RKO (cell line): ENCODE data around the gene ANAPC2.

Experiments
- DNase-seq: peaks from one replicate; pipeline ENCODE4 v3.0.0-alpha.2; 2016; ENCODE audit warnings: low spot score

Gene ANAPC2, protein sequence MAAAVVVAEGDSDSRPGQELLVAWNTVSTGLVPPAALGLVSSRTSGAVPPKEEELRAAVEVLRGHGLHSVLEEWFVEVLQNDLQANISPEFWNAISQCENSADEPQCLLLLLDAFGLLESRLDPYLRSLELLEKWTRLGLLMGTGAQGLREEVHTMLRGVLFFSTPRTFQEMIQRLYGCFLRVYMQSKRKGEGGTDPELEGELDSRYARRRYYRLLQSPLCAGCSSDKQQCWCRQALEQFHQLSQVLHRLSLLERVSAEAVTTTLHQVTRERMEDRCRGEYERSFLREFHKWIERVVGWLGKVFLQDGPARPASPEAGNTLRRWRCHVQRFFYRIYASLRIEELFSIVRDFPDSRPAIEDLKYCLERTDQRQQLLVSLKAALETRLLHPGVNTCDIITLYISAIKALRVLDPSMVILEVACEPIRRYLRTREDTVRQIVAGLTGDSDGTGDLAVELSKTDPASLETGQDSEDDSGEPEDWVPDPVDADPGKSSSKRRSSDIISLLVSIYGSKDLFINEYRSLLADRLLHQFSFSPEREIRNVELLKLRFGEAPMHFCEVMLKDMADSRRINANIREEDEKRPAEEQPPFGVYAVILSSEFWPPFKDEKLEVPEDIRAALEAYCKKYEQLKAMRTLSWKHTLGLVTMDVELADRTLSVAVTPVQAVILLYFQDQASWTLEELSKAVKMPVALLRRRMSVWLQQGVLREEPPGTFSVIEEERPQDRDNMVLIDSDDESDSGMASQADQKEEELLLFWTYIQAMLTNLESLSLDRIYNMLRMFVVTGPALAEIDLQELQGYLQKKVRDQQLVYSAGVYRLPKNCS

DNA sequence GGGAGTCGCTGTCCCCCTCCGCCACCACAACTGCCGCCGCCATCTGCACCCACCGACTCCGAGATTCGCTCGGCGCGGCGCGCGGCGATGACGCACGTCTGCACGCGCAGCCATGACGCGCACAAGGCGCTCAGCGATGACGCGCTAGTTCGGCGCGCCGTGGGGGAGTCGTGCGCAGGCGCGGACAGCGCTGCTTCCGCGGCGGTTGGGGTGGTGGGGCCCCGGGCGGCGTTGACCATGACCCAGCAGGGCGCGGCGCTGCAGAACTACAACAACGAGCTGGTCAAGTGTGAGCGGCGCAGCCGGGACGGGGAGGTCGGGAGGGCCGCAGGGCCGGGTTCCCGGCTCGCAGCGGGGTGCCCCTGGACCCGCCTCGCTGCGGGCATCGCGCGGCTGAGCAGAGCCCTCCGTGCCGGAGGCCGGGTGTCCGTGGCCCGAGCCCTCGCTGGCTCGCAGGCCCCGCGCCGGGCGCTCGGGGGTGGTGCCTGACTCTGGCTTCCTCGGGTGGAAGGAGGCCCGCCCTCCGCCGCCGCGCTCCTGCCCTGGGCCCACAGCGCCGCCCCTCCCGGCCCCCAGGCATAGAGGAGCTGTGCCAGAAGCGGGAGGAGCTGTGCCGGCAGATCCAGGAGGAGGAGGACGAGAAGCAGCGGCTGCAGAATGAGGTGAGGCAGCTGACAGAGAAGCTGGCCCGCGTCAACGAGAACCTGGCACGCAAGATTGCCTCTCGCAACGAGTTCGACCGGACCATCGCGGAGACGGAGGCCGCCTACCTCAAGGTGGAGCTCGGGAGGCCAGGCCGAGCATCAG, at the start of gene ANAPC2, which contains the start of gene SSNA1:
TSS of gene ANAPC2 (minus strand) at position 71 of the 807 bp plus-strand sequence. CDS start at position 43, 28 bp downstream.
TSS of gene SSNA1 (plus strand) at position 187 of the 807 bp plus-strand sequence. CDS start at position 238, 51 bp downstream.
- peak; percentile 98 for DNase-seq

DNA sequence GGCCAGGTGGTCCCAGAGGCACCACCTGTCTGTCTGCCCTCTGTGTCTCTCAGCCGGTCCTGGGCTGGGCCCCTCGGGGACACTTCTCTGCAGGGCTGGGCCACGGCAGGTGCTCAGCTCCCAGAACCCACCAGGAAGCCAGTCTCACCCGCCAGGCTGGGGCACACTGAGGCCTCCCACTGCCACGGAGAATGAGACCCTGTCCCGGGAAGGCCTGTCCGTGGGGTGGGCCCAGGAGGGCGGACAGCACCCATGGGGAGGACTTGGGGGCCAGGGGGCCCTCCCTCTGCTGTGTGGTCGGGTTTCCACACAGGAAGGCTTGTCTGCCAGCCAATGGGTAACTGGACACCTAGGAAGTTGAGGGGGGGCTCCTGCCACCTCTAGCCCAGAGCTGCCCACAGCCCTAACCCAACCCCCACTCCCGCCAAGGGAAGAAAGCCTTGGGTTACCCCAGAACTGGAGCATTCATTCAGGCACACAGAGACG, 48.6 kb upstream of the ANAPC2 start:
- DNase-seq, result no peak

DNA sequence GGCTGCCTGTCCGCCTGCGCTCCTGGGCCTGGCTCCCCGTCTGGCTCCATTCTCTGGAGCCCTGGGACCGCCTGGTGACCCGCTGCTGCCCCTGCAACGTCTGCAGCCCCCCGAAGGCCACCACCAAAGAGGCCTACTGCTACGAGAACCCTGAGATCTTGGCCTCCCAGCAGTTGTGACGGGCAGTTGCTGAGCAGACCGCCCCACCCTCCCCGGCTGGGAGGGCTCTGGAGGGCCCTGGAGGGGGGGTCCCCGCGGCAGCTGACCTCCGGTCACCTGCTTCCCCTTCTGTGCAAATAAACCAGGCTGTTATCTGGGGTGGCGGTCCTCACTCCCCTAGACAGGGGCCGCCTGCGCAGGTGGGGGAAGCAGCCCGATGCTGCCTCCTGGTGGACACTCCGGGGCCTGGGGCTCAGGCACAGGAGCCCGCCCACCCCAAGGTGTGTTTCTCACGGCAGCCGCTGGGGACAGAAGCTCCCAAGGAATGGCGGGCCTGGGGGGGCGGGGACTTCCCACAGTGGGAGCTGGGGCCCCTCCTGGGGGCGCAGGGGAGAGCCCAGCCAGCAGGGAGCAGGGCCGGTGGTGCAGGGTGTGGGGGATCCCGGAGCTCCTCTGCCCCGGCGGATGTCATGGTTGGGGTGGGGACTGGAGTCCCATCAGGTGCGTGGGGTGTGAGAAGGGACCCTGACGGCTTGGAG, 48.0 kb upstream of the ANAPC2 start:
- peak; percentile 90 for DNase-seq

DNA sequence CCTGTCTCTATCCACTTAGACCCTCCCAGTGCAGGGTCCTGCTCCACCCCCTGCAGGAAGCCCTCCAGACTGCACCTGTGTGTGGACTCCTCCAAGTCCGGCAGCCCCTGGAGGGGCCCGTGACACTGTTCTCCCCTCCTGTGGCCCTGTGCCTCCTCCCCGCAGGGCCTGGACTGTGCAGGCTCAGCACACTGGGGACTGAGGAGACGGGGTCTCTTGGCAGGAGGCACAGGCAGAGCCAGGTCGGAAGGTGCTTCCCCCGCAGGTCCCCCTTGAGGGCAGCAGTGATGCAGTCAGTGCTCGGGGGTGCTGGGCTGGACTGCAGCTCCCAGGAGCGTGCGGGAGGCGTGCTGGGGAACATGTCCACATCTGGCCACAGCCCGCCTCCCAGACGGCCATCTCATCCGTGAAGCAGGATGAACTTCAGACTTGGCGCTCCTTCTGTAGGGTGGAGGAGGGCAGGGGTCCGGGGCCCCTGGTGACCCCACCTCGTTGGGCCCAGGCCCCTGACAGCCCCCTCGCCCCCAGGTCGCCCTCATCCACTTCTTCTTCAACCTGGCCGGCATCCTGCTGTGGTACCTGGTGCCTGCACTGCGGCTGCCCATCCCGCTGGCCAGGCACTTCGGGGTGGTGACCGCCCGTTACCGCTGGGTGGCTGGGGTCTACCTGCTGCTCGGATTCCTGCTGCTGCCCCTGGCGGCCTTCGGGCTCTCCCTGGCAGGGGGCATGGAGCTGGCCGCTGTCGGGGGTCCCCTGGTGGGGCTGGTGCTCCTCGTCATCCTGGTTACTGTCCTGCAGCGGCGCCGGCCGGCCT, 47.3 kb upstream of the ANAPC2 start:
- no peak for DNase-seq

DNA sequence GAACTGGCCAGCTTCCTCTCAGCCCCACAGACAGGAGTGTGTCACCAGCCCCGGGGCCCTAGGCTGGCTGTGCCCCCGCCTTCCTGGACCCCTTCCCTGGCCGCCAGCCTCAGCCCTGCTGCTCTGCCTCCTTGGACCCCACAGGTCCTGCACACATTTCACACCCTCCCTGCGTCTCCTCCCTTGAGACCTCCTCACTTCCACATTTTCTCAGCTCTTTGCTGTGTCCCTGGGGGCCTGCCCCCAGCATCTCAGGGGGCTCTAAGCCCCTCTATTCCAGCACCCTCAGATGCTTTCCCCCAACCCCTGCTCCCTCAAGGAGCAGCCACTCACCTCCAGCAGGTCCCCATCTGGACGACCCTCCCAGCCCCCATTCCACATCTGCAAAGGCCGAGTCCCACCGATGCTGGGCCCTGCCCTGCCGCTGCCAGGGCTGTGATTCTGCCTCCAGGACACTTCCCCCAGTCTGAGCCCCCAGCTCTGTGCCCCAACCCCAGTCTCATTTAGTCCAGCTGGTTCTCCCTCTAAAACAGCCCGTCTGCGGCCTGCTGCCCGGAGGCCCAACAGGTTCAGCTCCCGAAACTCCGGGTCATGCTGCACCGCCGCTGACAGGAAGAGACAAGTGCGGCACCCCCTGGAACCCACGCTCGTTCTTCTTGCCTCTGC, 46.5 kb upstream of the ANAPC2 start:
- no peak for DNase-seq

DNA sequence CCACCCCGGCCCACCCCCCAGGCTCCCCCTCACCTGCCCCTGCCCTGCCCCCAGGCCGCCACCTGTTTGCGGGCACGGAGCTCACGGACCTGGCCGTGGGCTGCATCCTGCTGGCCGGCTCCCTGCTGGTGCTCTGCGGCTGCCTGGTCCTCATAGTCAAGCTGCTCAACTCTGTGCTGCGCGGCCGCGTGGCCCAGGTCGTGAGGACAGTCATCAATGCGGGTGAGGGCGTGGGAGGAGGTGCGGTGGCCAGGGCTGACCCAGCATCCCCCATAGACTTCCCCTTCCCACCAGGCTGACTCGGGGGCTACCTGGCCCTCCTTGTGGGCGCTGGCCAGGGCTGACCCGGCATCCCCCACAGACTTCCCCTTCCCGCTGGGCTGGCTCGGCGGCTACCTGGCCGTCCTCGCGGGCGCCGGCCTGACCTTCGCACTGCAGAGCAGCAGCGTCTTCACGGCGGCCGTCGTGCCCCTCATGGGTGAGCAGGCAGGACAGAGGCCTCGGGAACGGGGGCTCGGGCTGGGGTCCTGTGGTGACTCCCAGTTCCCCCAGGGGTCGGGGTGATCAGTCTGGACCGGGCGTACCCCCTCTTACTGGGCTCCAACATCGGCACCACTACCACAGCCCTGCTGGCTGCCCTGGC, 45.8 kb upstream of the ANAPC2 start:
- no peak for DNase-seq

DNA sequence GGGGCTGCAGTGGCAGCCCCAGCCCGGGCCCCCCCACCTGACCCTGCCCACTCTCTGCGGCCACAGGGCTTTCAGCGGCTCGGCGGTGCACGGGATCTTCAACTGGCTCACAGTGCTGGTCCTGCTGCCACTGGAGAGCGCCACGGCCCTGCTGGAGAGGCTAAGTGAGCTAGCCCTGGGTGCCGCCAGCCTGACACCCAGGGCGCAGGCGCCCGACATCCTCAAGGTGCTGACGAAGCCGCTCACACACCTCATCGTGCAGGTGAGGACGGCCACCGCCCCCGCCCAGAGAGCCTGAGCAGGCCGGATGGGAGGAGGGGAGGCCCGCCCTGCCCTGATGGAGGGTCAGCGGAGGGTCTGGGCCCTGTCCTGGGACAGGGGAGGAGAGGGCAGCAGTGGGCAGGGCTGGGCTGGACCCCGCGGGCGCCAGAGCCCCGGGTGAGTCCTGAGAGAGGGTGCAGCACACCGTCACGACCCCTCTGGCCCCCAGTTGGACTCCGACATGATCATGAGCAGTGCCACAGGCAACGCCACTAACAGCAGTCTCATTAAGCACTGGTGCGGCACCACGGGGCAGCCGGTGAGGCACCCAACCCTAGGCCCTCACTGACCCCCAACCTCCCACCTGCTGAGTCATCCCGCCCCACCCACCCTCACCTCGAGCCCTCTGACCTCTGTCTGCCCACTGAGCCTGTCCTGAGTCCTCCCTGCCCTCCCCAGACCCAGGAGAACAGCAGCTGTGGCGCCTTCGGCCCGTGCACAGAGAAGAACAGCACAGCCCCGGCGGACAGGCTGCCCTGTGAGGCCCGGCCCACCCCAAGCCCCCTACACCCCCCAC, 45.0 kb upstream of the ANAPC2 start:
- DNase-seq, result no peak

DNA sequence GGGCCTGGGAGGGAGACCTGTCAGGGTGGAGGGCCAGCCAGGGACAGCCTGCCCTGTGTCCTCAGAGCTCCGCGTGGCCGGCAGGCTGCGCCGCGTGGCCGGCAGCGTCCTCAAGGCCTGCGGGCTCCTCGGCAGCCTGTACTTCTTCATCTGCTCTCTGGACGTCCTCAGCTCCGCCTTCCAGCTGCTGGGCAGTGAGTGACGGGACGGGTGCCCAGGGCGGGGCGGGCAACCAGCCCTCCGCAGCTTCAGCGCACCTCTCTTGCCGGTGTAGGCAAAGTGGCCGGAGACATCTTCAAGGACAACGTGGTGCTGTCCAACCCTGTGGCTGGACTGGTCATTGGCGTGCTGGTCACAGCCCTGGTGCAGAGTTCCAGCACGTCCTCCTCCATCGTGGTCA, 44.1 kb upstream of the ANAPC2 start:
- DNase-seq, result no peak

DNA sequence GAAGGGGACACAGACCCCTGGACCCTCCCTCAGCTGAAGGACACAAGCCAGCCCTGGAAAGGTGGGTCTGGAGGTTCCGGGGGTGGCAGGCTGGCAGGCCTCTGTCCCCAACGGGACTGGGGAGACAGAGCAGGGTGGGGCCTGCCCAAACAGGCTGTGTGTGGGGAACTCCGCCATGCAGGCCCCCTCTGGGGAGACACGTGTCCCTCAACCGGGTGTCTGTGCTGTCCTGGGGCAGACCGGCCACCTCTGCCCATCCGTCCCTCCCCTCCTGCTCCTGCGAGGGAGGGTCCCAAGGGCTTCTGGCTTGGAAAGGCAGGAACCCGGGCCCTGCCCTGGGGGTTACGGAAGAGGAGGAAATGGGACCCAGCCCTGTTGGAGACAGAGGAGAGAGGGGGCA, 43.7 kb upstream of the ANAPC2 start:
- DNase-seq, result no peak

DNA sequence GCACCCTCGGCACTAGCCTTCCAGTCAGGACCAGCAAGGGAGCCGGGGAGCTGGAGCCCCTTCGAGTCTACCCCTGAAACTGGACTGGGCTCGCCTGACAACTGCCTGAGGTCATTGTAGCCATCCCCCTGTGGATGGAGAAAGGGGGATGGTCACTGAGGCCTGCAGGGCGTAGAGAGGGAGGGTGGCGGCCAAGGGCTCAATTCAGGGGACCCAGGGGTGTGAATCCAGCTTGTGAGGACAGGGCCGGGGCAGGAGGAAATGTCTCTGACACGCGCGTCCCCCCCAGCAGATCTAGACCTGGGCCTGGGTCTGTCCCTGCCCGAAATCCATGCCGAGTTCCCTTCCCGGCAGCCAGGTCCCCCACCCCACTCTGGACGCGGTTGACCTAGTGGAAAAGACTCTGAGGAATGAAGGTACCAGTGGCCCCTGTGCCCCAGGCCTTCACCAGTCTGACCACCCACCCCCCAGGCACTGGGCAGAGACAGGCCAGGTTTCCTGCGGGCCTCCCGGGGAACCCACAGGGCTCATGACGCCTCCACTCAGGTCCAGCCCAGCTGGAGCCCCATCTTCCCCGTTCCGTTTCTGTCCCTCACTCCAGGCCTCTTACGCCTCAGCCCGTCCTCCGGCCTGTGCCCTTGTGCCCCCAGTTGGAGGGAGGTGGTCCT, 43.1 kb upstream of the ANAPC2 start:
- DNase-seq, result no peak

DNA sequence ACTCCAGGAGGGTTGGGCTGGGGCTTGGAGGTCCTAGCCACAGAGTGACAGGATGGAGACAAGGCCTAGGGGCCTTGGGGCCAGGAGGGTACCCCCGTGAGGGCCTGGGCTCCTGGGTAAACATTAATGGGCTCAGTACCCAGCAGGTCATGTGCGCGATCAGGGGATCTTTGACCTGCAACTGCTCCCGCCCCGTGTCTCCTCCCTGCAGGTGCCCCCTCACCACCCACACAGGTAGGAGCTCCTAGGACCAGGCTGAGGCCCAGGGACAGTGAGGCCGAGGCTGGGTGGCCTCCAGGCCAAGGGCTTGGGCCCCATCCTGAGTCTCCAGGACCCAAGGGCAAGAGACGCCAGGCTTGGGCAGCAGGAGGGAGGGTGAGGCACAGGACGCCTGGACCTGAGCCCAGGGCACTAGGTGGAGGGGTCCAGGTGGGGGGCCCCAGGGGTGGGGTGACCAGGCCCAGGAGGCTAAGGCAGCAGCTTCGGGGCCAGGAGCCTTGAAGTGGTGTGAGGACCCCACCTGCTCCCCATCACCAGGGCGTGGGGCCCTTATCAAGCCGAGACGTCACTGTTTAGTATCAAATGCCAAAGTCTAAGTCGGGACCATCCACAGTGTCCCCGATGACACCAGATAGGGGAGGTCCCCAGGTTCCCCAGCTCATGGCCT, 42.5 kb upstream of the ANAPC2 start, which contains the start of gene SLC34A3:
TSS of gene SLC34A3 (plus strand) at position 197 of the 667 bp plus-strand sequence. CDS start 802 bp downstream, outside the sequence.
- DNase-seq, result no peak

DNA sequence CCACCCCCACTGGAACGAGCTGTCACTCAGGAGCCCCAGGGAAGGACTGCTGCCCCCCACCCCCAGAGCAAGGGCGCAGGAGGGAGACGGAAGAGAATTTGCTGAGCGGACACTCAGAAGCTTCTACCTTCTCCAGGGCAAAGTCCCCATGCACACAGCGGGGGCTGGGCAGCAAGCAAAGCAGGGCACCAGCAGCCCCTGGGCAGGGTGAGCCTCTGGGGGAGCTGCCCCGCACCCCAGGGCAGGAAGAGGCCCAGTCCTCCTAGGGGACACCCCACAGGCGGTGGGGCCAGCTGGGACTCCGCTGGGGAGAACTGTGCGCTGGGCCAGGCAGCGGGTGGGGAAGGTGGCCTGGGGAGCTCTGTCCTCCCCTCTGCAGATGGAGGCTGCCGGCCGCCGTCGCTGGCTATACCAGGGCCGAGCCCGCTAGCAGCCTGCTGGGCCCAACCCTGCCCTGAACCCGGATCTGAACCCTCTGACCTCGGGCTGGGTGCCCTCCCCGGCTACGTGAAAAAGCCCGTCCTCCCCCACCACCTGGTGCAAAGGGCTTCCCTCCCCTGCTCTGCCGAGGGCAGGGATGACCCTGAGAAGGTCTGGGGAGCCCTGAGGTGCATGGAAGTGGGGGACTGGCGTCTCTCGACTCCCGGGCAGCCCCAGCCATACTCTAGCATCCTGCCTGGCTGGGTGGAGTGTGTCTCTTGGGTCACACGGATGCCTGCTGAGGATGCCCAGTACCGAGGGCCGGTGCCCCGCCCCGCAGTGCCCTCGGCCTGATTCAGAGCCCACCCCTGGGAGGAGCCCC, 41.7 kb upstream of the ANAPC2 start:
- DNase-seq, result no peak

DNA sequence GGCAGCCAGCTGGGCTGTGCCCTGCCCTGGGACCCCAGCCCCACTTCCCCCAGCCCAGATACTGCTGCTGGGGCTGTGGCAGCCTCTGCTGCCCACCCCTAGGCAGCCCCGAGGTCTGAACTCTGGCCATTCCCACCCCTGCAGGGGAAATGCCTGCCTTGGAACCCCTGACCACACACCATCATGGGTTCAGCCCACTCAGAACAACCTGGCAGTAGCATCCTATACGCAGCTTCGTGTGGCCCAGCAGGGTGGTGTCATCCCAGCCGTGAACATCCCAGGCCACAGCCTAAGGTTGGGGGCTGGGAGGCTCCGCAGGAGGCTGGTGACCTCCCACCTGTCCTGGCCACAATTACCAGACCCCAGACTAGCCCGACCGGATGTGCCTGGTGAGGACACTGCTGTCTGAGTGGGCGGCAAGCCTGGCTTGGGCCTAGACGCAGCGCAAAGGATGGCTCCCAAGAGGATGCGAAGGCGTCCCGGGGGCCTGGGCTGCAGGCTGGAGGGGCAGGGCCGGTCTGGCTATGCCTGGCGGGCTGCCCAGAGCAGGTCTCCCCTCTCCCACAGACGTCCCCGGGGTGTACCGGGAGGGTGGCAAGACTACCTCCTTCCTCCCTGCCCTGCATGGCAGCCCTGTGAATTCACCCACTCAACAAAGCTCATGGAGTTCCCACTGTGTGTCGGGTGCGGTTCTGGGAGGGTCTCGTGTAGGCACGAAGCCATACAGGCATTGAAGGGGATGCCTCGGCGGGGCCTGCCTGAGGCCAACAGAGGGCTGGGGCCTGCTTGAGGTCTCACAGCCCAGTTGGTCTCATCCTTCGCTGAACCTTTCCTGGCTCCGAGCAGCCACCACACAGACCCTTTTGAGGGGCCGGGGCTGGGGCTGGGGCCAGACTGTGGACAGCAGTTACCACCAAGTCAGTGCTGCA, 40.9 kb upstream of the ANAPC2 start:
- DNase-seq, result no peak

DNA sequence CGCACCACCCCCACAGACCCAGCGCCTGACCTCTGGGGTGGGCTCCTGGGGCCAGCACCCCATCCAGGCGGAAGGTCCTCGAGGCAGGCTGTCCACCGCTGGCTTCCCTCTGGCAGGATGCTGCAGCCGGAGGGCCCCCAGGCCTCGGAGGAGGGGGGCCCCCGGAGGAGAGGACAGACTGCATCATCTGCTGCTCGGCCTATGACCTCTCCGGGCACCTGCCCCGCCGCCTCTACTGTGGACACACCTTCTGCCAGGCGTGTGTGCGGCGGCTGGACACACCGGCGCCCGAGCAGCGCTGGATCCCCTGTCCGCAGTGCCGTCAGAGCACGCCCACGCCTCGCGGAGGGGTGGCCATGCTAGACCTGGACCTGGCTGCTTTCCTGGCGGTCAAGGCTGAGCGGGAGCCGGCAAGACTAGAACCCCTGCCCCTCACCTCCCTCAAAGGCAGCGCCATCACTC, 40.2 kb upstream of the ANAPC2 start:
- DNase-seq, result no peak

DNA sequence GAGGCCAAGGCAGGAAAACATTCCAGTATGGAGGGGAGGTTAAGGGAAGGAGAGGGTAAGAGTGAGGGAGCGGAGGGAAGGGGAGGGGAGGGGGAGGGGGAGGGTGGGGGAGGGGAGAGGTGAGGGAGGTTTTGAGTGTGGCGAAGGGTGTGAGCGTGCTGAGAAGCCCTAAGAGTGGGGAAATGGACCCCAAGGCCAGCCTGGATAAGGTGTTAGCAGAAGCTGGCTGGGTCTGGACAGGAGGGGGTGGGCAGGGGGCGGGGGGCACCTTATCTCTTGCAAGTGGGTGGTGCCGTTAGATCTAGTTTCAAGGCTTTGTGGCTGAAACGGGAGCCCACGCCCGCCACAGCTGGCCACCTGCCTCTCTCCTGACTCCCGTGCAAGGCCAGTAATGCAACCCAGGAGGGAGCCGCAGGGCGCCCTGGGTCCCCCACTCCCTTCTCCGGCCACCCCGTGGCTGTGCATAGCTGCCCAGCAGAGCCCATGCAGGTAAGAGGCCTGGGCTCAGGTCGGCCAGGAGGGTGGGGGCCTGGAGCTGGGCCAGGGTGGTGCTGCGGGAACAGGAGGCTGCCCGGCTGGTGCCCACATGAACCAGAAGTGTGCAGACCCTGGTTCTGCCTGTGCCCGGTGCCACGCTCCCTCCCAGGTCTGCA, 39.6 kb upstream of the ANAPC2 start:
- no peak for DNase-seq
